Spleen (tissue), 11 donors: ENCODE measurements around the gene ABI3BP. TPM values are rescaled to one million over a fixed set of nuclear protein-coding genes. Genes with fewer than 3 reads are reported as not detected.

Experiments
- DNase-seq: peaks from one replicate; pipeline ENCODE4 v3.0.0-alpha.2; 2020
- H3K27ac ChIP-seq, 8 donors: fragments of 200-600 bp; sonication (generic) in 7 of 8; 1 replicate in 4 of 8; 2 replicates in 4 of 8; pipeline versions ENCODE4 v1.5.0 to v1.8.0; 2016 to 2021; ENCODE audit warnings: inconsistent platforms in 4 of 8, mild to moderate bottlenecking in 4 of 8, moderate library complexity in 1 of 8
- H3K27me3 ChIP-seq, 7 donors: fragments of 200-600 bp; sonication (generic) in 6 of 7; replicated peaks in 1 of 7; 1 replicate in 4 of 7; 2 replicates in 3 of 7; pipeline versions ENCODE4 v1.5.0 to v1.8.0; 2016 to 2021; ENCODE audit warnings: inconsistent platforms in 3 of 7, mild to moderate bottlenecking in 1 of 7
- H3K36me3 ChIP-seq, 6 donors: fragments of 200-600 bp; sonication (generic) in 5 of 6; 1 replicate in 4 of 6; 2 replicates in 2 of 6; pipeline versions ENCODE4 v1.5.0 to v1.8.0; 2016 to 2021; ENCODE audit warnings: inconsistent platforms in 2 of 6
- H3K4me1 ChIP-seq, 6 donors: fragments of 200-600 bp; sonication (generic) in 5 of 6; 1 replicate in 3 of 6; 2 replicates in 3 of 6; pipeline versions ENCODE4 v1.5.0 to v1.8.0; 2016 to 2021; ENCODE audit warnings: inconsistent platforms in 3 of 6
- H3K4me3 ChIP-seq, 8 donors: fragments of 200-600 bp; sonication (generic) in 7 of 8; 1 replicate in 4 of 8; 2 replicates in 4 of 8; pipeline versions ENCODE4 v1.5.0 to v1.8.0; 2016 to 2021; ENCODE audit warnings: inconsistent platforms in 4 of 8, mild to moderate bottlenecking in 4 of 8, moderate library complexity in 2 of 8
- H3K9me3 ChIP-seq, 8 donors: fragments of 200-600 bp; sonication (generic) in 7 of 8; 1 replicate in 4 of 8; 2 replicates in 4 of 8; pipeline versions ENCODE4 v1.5.0 to v1.8.0; 2016 to 2021; ENCODE audit warnings: inconsistent platforms in 4 of 8
- POLR2A ChIP-seq, 3 donors: fragments of 450-650 bp; IDR thresholded peaks; one replicate each; pipeline ENCODE4 v1.5.1; 2017; ENCODE audit warnings: antibody characterized with exemption in 3 of 3, mild to moderate bottlenecking in 1 of 3
- POLR2AphosphoS5 ChIP-seq, 3 donors: sonication (generic); formaldehyde crosslinking; IDR thresholded peaks; one replicate each; pipeline ENCODE4 v1.5.1; 2017; ENCODE audit warnings: antibody characterized with exemption in 3 of 3
- WGBS, 5 donors: extraction: QIAGEN DNeasy Blood & Tissue Kit in 3 of 5; methylation state at CpG; one replicate each; pipeline versions ENCODE4 v1.1.5 to v1.1.7; 2013 to 2018; 5-methylcytosine and 5-hydroxymethylcytosine counted together
- intact Hi-C: fragments of 100-400 bp; cut with DNase I; formaldehyde crosslinking; loops from one replicate; pipeline ENCODE4 v1.15.0; 2023; ENCODE audit warnings: low total_unique reads
- polyA plus RNA-seq, 3 donors: library from polyadenylated mRNA; stranded (reverse); fragments of 200-250 nt; gene quantifications; one replicate each; pipeline ENCODE4 v1.2.1, GENCODE V29; 2013
- total RNA-seq, 7 donors: library from RNA; depleted of rRNA in 3 of 7; stranded (reverse); fragments of >200 nt in 3 of 7; fragmentation: NEBNext Ultra II Directional in 4 of 7; extraction: Animal tissue kit (Norgen Biotek cat#: 25700) in 4 of 7; gene quantifications; one replicate each; pipeline versions ENCODE4 v1.1.0 to v1.2.1, GENCODE V29; 2016 to 2021
- TF ChIP-seq, protein P1 (sequence below), 11 experiments: fragments of 200-600 bp in 7 of 11; fragments of 450-650 bp in 4 of 11; sonication (generic) in 4 of 11; IDR thresholded peaks in 8 of 11; conservative IDR thresholded peaks in 3 of 11; 1 replicate in 7 of 11; 2 replicates in 4 of 11; pipeline versions ENCODE4 v1.4.0 to v1.8.0; 2016 to 2021; ENCODE audit warnings: antibody characterized with exemption in 11 of 11, inconsistent platforms in 4 of 11, mild to moderate bottlenecking in 1 of 11
- donor health status: healthy with polysubstance abuse.
- donor health status: DM: no; HTN: no; CAD: no; lungs with moderate emphysema.
- donor health status: DM: no; HTN: no; CAD: no.
- donor health status: Bipolar disorder and iron deficiency.
- donor health status: healthy.
- donor health status: DM: no; HTN: no; CAD: no.
- donor health status: DM: yes; HTN: yes; CAD: no.

The ABI3BP gene
- total and polyA plus RNA-seq, 10 donors, result 4.2 to 29.9 (median 16.3) TPM

DNA sequence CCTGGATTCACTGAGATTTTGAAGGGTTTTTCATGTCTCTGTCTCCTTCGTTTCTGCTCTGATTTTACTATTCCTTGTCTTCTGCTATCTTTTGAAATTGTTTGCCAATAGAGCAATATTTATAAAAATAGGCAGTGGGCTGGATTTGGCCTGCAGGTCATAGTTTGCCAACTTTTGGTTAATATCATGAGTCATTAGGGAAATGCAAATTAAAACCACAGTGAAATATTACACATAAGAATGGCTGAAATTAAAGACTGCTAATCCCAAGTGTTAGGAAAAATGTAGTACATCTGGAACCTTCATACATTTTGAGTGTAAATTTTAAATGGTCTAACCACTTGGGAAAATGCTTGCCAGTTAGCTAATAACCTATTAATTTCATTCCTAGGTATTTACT lies 56.3 kb downstream of the ABI3BP start:
- 77 to 83% (median 80%) methylated on average over 1 of the region's 1 CpG for WGBS, 5 donors
- intact Hi-C loops, result no loop called here
- no peak for DNase-seq

DNA sequence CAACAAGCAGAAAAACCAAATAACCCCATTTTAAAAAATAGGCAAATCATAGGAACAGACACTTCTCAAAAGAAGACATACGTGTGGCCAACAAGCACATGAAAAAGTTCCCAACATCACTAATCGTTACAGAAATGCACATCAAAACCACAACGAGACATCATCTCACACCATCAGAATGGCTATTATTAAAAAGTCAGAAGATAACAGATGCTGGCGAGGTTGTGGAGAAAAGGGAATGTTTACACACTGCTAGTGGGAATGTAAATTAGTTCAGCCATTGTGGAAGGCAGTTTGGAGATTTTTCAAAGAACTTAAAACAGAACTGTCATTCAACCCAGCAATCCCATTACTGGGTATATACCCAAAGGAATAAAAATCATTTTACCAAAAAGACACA lies 60.7 kb downstream of the ABI3BP start:
- intact Hi-C loops, result no loop called here
- TF ChIP-seq, protein P1, sequence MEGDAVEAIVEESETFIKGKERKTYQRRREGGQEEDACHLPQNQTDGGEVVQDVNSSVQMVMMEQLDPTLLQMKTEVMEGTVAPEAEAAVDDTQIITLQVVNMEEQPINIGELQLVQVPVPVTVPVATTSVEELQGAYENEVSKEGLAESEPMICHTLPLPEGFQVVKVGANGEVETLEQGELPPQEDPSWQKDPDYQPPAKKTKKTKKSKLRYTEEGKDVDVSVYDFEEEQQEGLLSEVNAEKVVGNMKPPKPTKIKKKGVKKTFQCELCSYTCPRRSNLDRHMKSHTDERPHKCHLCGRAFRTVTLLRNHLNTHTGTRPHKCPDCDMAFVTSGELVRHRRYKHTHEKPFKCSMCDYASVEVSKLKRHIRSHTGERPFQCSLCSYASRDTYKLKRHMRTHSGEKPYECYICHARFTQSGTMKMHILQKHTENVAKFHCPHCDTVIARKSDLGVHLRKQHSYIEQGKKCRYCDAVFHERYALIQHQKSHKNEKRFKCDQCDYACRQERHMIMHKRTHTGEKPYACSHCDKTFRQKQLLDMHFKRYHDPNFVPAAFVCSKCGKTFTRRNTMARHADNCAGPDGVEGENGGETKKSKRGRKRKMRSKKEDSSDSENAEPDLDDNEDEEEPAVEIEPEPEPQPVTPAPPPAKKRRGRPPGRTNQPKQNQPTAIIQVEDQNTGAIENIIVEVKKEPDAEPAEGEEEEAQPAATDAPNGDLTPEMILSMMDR (IDR thresholded peaks at IDR 0.05 in 8 of 11, conservative IDR thresholded peaks at IDR 0.05 in 3 of 11), result no peak
- no peak for TF ChIP-seq POLR2AphosphoS5 (IDR thresholded peaks at IDR 0.05)
- TF ChIP-seq POLR2A (IDR thresholded peaks at IDR 0.05), result no peak
- Histone ChIP-seq H3K27me3 (no peaks in the 10 kb centered on the region), H3K4me1 (no peaks in the 10 kb centered on the region), H3K36me3 (no peaks in the 10 kb centered on the region), H3K27ac (no peak overlapping the region), H3K4me3 (no peak overlapping the region), H3K9me3 (no peaks in the 10 kb centered on the region)
- no peak for DNase-seq
- 85 to 92% (median 85%) methylated on average over 4 of the region's 4 CpGs for WGBS, 5 donors

More for the DNA sequence above, 56.3 kb downstream of the ABI3BP start:
- Histone ChIP-seq H3K27me3 (no peaks in the 10 kb centered on the region), H3K36me3 (no peaks in the 10 kb centered on the region), H3K4me3 (no peak overlapping the region), H3K9me3 (no peaks in the 10 kb centered on the region), H3K27ac (no peak overlapping the region), H3K4me1 (no peaks in the 10 kb centered on the region)
- TF ChIP-seq, protein P1 (IDR thresholded peaks at IDR 0.05 in 8 of 11, conservative IDR thresholded peaks at IDR 0.05 in 3 of 11), result no peak
- TF ChIP-seq POLR2AphosphoS5 (IDR thresholded peaks at IDR 0.05), result no peak
- no peak for TF ChIP-seq POLR2A (IDR thresholded peaks at IDR 0.05)

GRCh38 chr3:100928638-100929428 lies 64.4 kb downstream of the ABI3BP start:
- intact Hi-C loops, result no loop called here
- H3K36me3 ChIP-seq, result no peaks in the 10 kb centered on the region
- WGBS, 5 donors, result 63 to 84% (median 78%) methylated on average over 6 of the region's 6 CpGs
- H3K4me1 ChIP-seq, result no peaks in the 10 kb centered on the region
- no peak overlapping the region for H3K4me3 ChIP-seq
- no peak for DNase-seq
- H3K27ac ChIP-seq, result no peak overlapping the region
- H3K27me3 ChIP-seq, result no peaks in the 10 kb centered on the region
- H3K9me3 ChIP-seq, result no peaks in the 10 kb centered on the region
- TF ChIP-seq POLR2AphosphoS5 (IDR thresholded peaks at IDR 0.05) (no peak), POLR2A (IDR thresholded peaks at IDR 0.05) (no peak)
- TF ChIP-seq, protein P1 (IDR thresholded peaks at IDR 0.05 in 8 of 11, conservative IDR thresholded peaks at IDR 0.05 in 3 of 11), result no peak

DNA sequence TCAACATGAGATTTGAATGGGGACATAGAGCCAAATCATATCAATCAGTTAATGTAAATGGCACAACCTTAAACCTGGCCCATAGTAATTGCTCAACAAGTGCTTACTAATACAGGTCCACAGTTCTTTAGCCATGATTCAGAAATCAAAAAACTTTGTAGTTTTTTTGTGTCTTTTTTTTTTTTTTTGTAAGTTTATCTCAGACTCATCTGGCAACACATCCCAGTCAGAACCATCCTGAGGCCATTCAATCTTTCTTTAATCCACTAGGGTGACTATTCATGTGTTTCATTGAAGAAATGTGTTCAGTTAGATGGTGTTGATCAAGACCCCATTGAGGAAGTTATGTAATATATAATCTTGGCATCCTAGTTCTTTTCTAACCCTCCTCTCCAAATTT lies 65.4 kb downstream of the ABI3BP start:
- Histone ChIP-seq H3K9me3 (no peaks in the 10 kb centered on the region), H3K36me3 (no peaks in the 10 kb centered on the region), H3K4me3 (no peak overlapping the region), H3K27me3 (no peaks in the 10 kb centered on the region), H3K27ac (no peak overlapping the region), H3K4me1 (no peaks in the 10 kb centered on the region)
- TF ChIP-seq POLR2AphosphoS5 (IDR thresholded peaks at IDR 0.05) (no peak), POLR2A (IDR thresholded peaks at IDR 0.05) (no peak)
- TF ChIP-seq, protein P1 (IDR thresholded peaks at IDR 0.05 in 8 of 11, conservative IDR thresholded peaks at IDR 0.05 in 3 of 11), result no peak
- intact Hi-C loops, result no loop called here
- DNase-seq, result no peak
